Psoas muscle (tissue), 8 donors: ENCODE data around the gene YEATS4. TPM values are rescaled to one million over a fixed set of nuclear protein-coding genes. Genes with fewer than 3 reads are reported as not detected.
A peak's percentile ranks its signal among the peaks of the same experiment; 100 is the strongest.

Experiments
- ATAC-seq, 4 donors: fragments of 200-7000 bp; cut with Tn5 transposase; one replicate each; pipeline ENCODE4 v1.9.1; 2020; ENCODE audit warnings: moderate library complexity in 3 of 4, mild to moderate bottlenecking in 2 of 4
- DNase-seq, 2 donors: peaks; one replicate each; pipeline ENCODE4 v3.0.0-alpha.2; 2020
- H3K27ac ChIP-seq: fragments of 200-600 bp; one replicate; pipeline ENCODE4 v1.8.0; 2022
- H3K27me3 ChIP-seq, 3 donors: fragments of 200-600 bp in 1 of 3; one replicate each; pipeline versions ENCODE4 v1.6.1 to v1.8.0; 2013 to 2022; ENCODE audit warnings: low read length in 2 of 3, mild to moderate bottlenecking in 2 of 3, moderate library complexity in 1 of 3; ENCODE audit not compliant: insufficient read depth in 3 of 3
- H3K36me3 ChIP-seq, 2 donors: fragments of 200-600 bp in 1 of 2; one replicate each; pipeline versions ENCODE4 v1.6.1 to v1.8.0; 2013 to 2022; ENCODE audit warnings: low read depth in 1 of 2, mild to moderate bottlenecking in 1 of 2, moderate library complexity in 1 of 2; ENCODE audit not compliant: insufficient read depth in 1 of 2
- H3K4me1 ChIP-seq: fragments of 200-600 bp; one replicate; pipeline ENCODE4 v1.8.0; 2022
- H3K4me3 ChIP-seq: fragments of 200-600 bp; one replicate; pipeline ENCODE4 v1.8.0; 2022; ENCODE audit warnings: mild to moderate bottlenecking
- H3K9me3 ChIP-seq: fragments of 200-600 bp; one replicate; pipeline ENCODE4 v1.8.0; 2022
- CTCF ChIP-seq: fragments of 200-600 bp; IDR thresholded peaks from one replicate; pipeline ENCODE4 v1.8.0; 2022; ENCODE audit warnings: antibody characterized with exemption
- WGBS, 3 donors: extraction: QIAGEN DNeasy Blood & Tissue Kit; methylation state at CpG; one replicate each; pipeline versions ENCODE4 v1.1.6 to v1.1.7; 2013; 5-methylcytosine and 5-hydroxymethylcytosine counted together
- intact Hi-C, 2 donors: fragments of 100-400 bp; cut with DNase I; formaldehyde crosslinking; loops; one replicate each; pipeline versions ENCODE4 v1.11.0 to v1.14.2; 2022
- polyA plus RNA-seq, 3 donors: library from polyadenylated mRNA; stranded (reverse); fragments of 200-250 nt; gene quantifications; one replicate each; pipeline ENCODE4 v1.2.3, GENCODE V29; 2013
- total RNA-seq, 4 donors: library from RNA; stranded (reverse); fragmentation: NEBNext Ultra II Directional in 2 of 4; extraction: Animal tissue kit (Norgen Biotek cat#: 25700) in 2 of 4; gene quantifications; one replicate each; pipeline versions ENCODE4 v1.2.1 to v1.2.4, GENCODE V29; 2021 to 2023
- donor health status: healthy with polysubstance abuse.
- donor health status: DM: no; HTN: no; CAD: no; lungs with moderate emphysema.
- donor health status: Bipolar disorder and iron deficiency.
- donor health status: healthy.
- donor health status: DM: yes; HTN: yes; CAD: no.
- donor health status: DM: no; HTN: no; CAD: no.
- donor health status: DM: no; HTN: no; CAD: no.
- donor health status: DM: yes; HTN: yes; CAD: no.

Gene YEATS4
- total and polyA plus RNA-seq, 7 donors: 6.2 to 17.7 (median 12.4) TPM

- H3K27ac ChIP-seq: no peak overlapping the region
- WGBS, 3 donors: 92 to 95% (median 93%) methylated on average over 3 of the region's 3 CpGs
- ATAC-seq (no peak), DNase-seq (no peak)
- intact Hi-C loops: no loop called here
- no peak for TF ChIP-seq CTCF
- no peaks in the 10 kb centered on the region for H3K36me3 ChIP-seq
- peaks cover 13% of the 10 kb centered on the region for H3K4me1 ChIP-seq
- no peak overlapping the region for H3K4me3 ChIP-seq
- no peaks in the 10 kb centered on the region for H3K9me3 ChIP-seq
- H3K27me3 ChIP-seq: no peaks in the 10 kb centered on the region
Observed at GRCh38 chr12:69412655-69413054, 53.1 kb downstream of the YEATS4 start.

DNA sequence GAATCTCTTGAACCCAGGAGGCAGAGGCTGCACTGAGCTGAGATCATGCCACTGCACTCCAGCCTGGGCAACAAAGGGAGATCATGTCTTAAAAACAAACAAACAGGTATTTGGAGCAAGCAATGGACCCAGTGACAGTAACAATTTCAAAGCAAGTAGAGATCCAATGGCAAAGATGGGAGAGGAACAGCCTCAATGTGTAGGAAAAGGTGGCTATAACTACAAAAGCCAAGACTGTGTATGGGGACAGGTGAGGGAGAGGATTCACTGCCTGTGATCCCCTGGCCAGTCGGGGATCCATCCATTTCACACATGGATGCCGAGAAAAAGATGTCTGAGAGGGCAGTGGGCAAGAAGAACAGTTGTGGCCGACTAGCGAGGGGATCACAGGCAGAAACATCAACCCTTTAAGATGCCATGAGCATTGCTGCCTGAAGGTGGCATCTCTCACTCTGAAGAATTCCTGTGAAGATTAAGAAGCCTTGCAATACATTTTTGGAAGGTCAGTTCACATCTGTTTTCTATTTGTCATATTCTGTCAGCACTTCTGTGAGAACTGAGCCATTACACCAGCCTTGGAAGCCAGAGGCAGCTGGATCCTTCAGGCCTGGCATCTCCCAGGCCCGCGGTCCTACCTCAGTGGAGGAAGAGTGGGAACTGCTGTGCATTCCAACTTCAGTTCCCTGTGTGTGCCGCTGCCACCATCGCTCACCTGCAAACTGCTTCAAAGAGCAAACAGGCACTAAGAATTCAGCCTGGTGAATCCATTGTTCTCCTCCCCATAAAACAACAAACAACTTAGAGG, 56.1 kb downstream of the YEATS4 start:
- Histone ChIP-seq H3K4me3 (no peak overlapping the region), H3K27me3 (no peaks in the 10 kb centered on the region), H3K4me1 (peaks cover 13% of the 10 kb centered on the region), H3K36me3 (no peaks in the 10 kb centered on the region), H3K27ac (no peak overlapping the region), H3K9me3 (no peaks in the 10 kb centered on the region)
- TF ChIP-seq CTCF: peak; percentile 81
- ATAC-seq: peak; percentile 89 to 98 (median 97)
- intact Hi-C loops: loop anchor here (5.0 kb wide), 1 partner anchor 152 kb away; no protein-coding TSS in a partner anchor
- peak; percentile 34 to 70 for DNase-seq
- WGBS, 3 donors: 17 to 28% (median 20%) methylated on average over 8 of the region's 8 CpGs

DNA sequence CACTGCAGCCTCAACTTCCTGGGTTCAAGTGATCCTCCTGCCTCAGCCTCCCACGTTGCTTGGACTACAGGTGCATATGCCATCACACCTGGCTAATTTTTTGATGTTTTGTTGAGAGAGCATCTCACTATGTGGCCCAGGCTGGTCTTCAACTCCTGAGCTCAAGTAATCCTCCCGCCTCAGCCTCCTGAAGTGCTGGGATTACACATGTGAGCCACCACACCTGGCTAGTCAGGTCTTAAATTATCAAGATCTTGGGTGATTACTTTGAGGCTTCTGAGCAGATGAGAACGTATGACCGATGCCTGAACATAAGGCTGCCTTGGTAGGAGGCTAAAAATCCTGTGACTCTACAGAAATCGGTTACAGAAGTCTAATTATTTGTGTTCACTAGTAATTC, 57.7 kb downstream of the YEATS4 start:
- Histone ChIP-seq H3K4me3 (no peak overlapping the region), H3K36me3 (no peaks in the 10 kb centered on the region), H3K27ac (no peak overlapping the region), H3K27me3 (no peaks in the 10 kb centered on the region), H3K4me1 (peaks cover 7% of the 10 kb centered on the region), H3K9me3 (no peaks in the 10 kb centered on the region)
- no peak for ATAC-seq
- no peak for TF ChIP-seq CTCF
- intact Hi-C loops: loop anchor here (5.0 kb wide), 1 partner anchor 150 kb away; no protein-coding TSS in a partner anchor
- WGBS, 3 donors: 90 to 94% (median 90%) methylated on average over 5 of the region's 5 CpGs
- no peak for DNase-seq

DNA sequence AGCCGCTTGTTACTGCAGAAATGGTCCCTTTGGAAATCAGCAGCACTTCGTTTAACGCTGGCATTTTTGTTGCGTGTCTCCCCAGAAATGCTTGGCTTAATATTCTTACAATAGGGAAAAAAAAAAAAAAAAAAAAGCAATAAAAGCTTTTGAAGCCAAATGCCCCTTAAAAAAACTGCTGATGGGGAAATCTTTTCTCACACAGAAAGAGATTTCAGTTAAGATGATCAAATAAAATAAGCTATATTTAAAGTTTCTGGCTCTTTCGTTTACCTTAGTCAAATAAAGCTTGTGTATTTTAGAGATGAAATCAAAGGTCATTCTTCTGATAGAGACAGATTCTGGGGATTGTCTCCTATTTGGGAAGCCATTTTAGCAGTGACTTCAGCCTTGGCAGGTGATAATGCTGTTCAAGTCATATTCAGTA, 58.2 kb downstream of the YEATS4 start:
- WGBS, 3 donors: 66 to 92% (median 79%) methylated on average over 5 of the region's 5 CpGs
- H3K27me3 ChIP-seq: no peaks in the 10 kb centered on the region
- no peak overlapping the region for H3K27ac ChIP-seq
- ATAC-seq (no peak), DNase-seq (no peak)
- peaks cover 7% of the 10 kb centered on the region for H3K4me1 ChIP-seq
- H3K9me3 ChIP-seq: no peaks in the 10 kb centered on the region
- H3K4me3 ChIP-seq: no peak overlapping the region
- no peak for TF ChIP-seq CTCF
- H3K36me3 ChIP-seq: no peaks in the 10 kb centered on the region
- intact Hi-C loops: loop anchor here (5.0 kb wide), 1 partner anchor 150 kb away; no protein-coding TSS in a partner anchor
